CD4-positive, alpha-beta T cell treated with Interleukin-15 for 1 hour (primary cell): Measurements from ENCODE around the gene C10orf95.

Experiments
- DNase-seq: peaks from one replicate; pipeline ENCODE4 v3.0.0-alpha.2; 2020

C10orf95 gene

DNA sequence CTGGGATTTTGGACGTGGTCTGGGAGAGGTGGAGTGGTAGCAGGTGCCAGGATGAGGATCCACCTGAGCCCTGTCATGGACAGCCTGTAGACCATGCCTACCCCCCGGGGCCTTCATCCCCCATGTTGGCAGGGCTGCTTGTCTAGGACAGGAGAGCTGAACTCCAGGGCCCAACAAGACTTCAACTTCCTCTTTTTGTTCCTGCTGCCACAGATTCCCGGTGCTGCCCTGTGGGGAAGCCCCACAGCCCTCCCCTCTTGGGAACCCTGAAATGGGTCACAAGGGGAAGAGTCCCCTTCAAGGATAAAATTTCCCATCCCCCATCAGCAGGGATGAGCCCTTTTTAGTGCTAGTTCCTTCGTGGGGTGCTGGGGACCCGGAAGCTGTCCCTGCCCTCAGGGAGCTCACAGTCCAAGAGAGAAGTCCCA, 17.7 kb downstream of the C10orf95 start:
- peak; percentile 37 for DNase-seq

- peak; percentile 93 for DNase-seq
Measured at GRCh38 chr10:102432162-102432950, 19.0 kb downstream of the C10orf95 start, which contains the start of gene CUEDC2. Gene CUEDC2 (minus strand): TSS chr10:102432574. CDS start chr10:102425188, 7,386 bp downstream.

GRCh38 chr10:102431452-102432124, 19.8 kb downstream of the C10orf95 start:
- DNase-seq, result no peak

GRCh38 chr10:102429468-102429867, 21.9 kb downstream of the C10orf95 start:
- no peak for DNase-seq

GRCh38 chr10:102426803-102427287, 24.5 kb downstream of the C10orf95 start:
- no peak for DNase-seq

- DNase-seq, result no peak
Measured at GRCh38 chr10:102425444-102425843, 25.9 kb downstream of the C10orf95 start.

DNA sequence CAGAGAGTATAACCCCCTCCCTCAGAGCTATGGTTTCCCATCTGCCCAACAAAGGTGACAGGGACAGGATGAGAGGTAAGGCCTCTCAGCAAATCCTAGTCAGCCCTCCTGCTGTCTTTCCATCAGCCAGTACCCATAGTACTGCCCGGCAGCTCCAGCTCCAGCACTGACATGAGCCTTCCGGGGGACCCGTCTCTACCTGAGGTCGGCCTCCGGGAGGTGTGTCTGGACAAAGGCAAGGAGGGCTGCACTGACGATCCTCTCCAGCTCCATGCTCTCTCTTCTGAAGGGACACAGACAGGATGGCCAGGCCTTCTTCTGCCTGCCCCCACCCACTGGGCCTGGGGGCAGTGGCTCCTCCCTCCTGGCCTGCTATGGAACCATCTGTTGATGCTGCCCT, 26.4 kb downstream of the C10orf95 start:
- no peak for DNase-seq

DNA sequence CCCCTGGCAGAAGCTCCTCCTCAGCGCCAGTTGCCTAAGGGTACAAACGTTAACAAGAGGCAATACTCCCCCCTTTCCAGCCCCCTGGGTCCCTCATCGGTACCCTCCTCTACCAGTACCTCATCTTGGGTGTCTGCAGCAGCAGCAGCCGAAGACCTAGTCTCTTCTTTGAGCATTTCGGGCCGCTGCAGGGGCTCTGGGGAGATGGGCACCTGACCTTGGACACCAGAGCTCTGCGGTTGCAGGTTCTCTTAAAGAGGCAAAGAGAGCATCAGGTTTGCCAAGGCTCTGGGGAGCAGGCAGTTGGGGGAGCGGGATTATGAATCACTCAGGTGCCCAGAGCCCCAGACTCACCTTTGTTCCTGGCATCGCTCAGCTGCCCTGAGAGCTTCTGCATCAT, 27.2 kb downstream of the C10orf95 start:
- no peak for DNase-seq

GRCh38 chr10:102423372-102423968, 27.9 kb downstream of the C10orf95 start:
- no peak for DNase-seq

DNA sequence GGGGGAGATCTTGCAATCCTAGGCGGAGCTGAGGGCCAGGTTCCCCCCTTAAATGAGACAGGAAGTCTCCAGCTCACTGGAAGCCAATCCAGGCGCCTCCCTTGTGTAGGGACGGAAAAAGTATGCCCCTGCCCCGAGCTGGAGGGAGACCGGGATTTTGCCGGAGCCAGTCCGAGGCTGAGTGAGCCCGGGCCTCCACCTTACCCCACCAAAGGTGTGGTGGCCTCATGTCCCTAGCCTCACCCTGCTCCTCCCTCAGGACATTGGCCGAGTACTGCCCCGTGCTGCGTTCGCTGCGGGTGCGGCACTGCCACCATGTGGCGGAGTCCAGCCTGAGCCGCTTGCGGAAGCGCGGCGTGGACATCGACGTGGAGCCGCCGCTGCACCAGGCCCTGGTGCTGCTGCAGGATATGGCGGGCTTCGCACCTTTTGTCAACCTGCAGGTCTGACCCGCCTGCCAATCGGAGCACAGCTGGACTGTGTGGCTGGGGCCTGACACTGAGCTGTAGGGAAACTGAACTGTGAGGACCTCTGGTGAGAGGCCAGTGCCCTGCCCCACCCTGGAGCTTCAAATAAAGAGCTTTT, 28.7 kb downstream of the C10orf95 start:
- DNase-seq, result peak; percentile 70

- no peak for DNase-seq
Measured at GRCh38 chr10:102421757-102422512, 29.4 kb downstream of the C10orf95 start.

DNA sequence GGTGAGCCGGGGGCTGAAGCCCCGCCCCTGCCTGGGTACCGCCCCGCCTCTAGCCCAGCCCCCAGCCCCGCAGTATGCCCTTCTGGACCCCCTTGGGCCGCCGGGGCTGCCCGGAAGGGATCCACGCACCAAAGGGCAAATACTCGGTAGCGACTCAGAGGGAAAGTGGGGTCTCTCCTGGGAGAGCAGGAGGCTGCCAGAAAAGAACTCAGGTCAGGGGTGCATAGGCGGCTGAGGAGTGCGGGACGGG, 29.9 kb downstream of the C10orf95 start:
- no peak for DNase-seq

DNA sequence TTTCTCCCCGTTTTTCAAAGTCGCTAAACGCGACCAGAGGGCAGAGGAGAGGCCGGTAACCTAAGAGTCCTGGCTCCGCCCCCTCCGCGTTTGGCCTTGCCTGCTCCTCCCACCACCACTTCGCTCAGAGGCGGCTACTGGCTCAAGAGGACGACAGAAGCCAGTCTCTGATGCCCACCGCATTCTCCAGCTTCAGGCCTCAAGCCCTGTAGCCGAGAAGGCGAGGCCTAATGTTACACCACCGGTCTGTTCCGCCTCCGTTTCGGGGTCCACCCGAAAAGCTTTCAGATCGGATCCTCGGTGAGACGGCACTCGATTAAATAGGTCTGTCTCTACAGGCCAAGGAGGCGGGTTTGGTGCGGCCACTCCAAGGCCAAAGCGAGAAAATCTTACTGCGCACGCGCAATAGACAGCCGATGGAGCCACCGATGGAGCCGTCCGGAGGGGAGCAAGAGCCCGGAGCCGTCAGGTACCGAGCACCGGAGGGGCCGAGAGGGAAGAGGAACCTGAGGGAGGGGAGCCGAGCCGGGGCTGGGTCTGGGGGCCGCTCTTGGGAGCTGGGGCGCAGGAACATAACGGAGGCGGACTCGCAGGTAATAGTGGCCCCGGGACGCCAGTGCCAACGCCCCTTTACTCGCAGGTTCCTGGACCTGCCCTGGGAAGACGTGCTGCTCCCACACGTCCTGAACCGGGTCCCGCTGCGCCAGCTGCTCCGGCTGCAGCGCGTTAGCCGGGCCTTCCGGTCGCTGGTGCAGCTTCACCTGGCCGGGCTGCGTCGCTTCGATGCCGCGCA, 30.4 kb downstream of the C10orf95 start, which contains the start of gene FBXL15:
TSS of gene FBXL15 (plus strand) at position 123 of the 793 bp plus-strand sequence. CDS start at position 417, 294 bp downstream.
- DNase-seq, result peak; percentile 95

GRCh38 chr10:102420181-102420713, 31.1 kb downstream of the C10orf95 start:
- no peak for DNase-seq

DNA sequence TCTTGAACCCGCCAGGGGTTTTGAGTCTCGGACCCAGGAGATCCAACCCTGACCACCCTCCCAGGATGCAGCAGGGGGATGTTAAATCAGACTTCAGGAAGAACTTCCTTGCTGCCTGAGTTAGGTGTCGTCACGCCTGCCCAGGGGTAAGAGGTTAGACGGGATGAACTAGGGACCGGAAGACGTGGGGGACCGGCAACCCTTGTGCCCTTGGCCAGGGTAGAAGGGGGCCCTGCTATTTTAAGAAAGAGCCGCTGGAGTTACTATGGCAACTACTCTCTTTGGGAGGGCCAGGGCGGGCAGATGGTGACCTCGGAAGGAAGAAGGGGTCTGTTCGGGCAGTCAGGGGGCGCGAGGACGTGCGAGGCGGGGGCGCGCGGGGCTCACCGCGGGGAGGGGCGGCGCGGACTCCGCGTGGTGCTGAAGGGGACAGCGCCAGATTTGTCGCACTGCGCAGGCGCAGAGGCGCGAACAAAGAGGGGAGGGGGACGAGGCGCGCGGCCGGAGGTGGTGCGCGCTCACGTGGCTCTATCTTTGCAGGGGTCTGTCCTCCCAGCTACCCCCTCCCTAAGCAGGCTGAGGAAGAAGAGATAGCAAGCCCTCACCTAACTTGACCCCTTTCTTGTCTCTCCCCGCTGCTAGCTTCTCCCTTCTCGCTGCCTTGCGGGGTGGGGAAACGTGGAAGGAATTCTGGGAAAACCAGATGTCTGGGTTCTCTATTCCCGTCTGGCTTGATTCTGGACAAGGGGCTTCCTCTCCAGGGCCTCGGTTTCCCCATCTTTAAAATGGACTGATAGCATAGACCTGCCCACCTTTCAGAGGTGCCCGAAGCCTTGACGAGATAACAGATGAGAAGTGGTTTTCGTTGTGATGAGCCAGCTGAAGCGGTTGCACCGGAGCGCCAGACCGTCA, 31.8 kb downstream of the C10orf95 start:
- DNase-seq, result peak; percentile 51

- no peak for DNase-seq
Measured at GRCh38 chr10:102418622-102419268, 32.6 kb downstream of the C10orf95 start, which contains the start of gene PSD. Gene PSD (minus strand): TSS chr10:102418785. CDS start chr10:102417038, 1,747 bp downstream.

DNA sequence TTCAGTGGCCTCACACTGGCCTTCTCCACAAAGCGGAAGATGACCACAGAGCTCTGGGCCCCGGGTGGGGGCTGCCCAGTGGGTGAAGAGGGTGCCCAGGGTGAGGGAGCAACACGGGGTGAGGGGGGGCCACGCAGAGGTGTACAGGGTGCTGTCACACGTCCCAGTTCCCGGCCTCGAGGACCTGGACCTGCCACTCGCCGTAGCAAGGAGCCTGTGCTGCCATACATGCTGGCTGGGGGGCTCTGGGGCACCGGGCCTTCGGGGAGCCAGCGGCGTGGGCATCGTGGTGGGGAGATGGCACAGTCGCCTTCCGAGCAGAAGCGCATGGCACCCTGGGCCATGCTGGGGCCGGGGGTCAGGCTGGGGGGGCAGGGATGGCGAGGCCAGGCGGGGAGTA, 34.6 kb downstream of the C10orf95 start:
- DNase-seq, result no peak

DNA sequence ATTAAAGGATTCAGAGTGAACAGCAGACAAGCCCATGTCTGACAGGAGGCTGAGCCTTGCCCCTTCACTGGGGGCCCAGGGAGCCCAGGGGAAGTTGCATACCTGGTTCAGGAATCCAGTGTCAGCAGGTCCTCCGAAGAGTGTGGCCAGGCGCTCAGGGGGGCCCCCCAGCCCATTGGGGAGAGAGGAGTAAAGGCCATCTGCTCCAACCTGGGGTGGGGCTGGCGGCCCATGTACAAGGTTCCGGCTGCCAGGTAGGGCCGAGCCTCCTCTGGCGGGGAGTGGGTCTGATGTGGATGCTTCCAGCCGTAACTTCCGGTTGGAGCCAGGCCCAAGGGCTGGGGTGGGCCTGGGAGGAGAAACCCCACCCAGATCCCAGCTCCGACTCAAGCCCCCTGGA, 35.1 kb downstream of the C10orf95 start:
- no peak for DNase-seq

DNA sequence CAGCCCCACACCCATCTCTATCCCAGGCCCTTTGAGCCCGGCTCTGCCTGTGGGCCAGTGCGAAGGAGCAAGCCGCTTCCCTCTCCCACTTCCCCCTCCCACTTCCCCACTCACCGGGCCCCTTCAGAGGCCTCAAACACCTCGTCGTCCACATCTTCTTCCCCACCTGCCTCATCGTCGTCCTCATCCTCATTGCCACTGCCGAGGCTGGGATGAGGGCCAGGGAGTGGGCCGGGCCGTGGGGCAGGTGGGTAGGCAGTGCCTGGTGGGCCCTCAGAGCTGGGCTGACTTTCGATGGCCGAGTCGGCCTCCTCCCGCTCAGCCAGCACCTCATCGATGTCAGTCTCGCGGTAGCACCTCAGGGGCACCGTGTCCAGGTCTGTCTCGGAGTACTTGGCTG, 36.6 kb downstream of the C10orf95 start:
- DNase-seq, result no peak
